ENCODE data around the gene GLI1. TPM values are rescaled to one million over a fixed set of nuclear protein-coding genes. Genes with fewer than 3 reads are reported as not detected.
"Not testable (repeated sequence)": the region's sequence is repeated elsewhere in the genome, so short reads cannot be mapped to it uniquely, and the experiment has no call there.

The GLI1 gene
- total and polyA plus RNA-seq, 8 donors = 1.9 to 38.3 (median 30.0) TPM

DNA sequence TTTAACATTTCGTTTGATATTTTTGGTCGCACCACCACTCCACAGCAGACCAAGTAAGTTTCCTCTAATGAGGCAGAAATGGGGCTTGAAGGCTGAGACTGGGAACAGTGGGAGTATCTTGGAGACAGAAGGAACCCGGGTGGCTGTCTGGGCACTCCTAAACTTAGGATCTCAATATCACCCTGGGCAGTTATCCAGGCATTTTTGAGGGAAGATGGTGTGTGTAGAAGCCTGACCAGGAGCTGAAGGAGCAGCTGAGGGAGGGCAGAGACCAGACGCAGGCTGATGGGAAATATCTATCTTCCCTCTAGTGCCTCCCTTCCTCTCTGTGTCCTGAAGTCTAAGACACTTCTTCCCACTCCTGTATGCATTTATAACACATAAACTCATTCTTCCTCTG is 39.0 kb downstream of the GLI1 start:
- Histone ChIP-seq H3K36me3 (peaks cover 0 to 89% of the 10 kb centered on the region in 2 donors), H3K4me3 (no peak overlapping the region), H3K9me3 (no peaks in the 10 kb centered on the region), H3K4me1 (peaks cover 0 to 8% of the 10 kb centered on the region in 2 donors), H3K27me3 (no peaks in the 10 kb centered on the region), H3K27ac (no peak overlapping the region)
- DNase-seq = no peak
- intact Hi-C loops (cut with DNase I) = no loop called here
- ATAC-seq = no peak
- TF ChIP-seq, protein P1, sequence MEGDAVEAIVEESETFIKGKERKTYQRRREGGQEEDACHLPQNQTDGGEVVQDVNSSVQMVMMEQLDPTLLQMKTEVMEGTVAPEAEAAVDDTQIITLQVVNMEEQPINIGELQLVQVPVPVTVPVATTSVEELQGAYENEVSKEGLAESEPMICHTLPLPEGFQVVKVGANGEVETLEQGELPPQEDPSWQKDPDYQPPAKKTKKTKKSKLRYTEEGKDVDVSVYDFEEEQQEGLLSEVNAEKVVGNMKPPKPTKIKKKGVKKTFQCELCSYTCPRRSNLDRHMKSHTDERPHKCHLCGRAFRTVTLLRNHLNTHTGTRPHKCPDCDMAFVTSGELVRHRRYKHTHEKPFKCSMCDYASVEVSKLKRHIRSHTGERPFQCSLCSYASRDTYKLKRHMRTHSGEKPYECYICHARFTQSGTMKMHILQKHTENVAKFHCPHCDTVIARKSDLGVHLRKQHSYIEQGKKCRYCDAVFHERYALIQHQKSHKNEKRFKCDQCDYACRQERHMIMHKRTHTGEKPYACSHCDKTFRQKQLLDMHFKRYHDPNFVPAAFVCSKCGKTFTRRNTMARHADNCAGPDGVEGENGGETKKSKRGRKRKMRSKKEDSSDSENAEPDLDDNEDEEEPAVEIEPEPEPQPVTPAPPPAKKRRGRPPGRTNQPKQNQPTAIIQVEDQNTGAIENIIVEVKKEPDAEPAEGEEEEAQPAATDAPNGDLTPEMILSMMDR (IDR thresholded peaks at IDR 0.05) = no peak

DNA sequence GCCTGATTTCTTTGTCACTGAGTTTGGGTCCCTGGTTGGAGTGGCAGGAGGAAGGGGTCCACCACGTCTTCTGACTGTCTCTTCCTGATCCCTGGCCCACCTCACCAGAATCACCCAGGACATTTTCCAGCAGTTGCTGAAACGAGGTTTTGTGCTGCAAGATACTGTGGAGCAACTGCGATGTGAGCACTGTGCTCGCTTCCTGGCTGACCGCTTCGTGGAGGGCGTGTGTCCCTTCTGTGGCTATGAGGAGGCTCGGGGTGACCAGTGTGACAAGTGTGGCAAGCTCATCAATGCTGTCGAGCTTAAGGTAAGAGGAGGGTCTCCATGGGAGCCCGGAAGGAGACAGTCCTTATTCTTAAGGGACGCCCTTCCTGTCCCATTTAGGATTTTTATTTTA is 40.6 kb downstream of the GLI1 start:
- no peaks in the 10 kb centered on the region for H3K27me3 ChIP-seq
- H3K9me3 ChIP-seq = no peaks in the 10 kb centered on the region
- DNase-seq (no peak), ATAC-seq (no peak)
- intact Hi-C loops (cut with DNase I) = no loop called here
- peaks cover 0 to 8% of the 10 kb centered on the region in 2 donors for H3K4me1 ChIP-seq
- H3K4me3 ChIP-seq = no peak overlapping the region
- peaks cover 0 to 94% of the 10 kb centered on the region in 2 donors for H3K36me3 ChIP-seq
- TF ChIP-seq, protein P1 (IDR thresholded peaks at IDR 0.05) = no peak
- H3K27ac ChIP-seq = no peak overlapping the region

DNA sequence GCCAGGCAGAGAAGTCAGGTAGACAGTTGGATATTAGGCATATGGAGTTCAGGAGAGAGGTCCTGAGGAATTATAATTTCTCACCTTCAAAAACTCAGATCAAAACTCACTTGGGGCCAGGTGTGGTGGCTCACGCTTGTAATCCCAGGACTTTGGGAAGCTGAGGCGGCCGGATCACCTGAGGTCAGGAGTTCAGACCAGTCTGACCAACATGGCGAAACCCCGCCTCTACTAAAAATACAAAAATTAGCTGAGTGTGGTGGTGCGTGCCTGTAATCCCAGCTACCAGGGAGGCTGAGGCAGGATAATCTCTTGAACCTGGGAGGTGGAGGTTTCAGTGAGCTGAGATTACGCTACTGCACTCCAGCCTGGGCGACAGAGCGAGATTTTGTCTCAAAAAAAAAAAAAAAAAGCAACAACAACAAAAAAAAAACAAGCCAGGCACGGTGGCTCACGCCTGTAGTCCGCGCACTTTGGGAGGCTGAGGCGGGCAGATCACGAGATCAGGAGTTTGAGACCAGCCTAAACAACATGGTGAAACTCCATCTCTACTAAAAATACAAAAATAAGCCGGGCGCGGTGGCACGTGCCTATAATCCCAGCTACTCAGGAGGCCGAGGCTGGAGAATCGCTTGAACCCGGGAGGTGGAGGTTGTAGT is 42.9 kb downstream of the GLI1 start:
- ATAC-seq; H3K27me3 ChIP-seq; H3K27ac ChIP-seq; H3K4me1 ChIP-seq; H3K9me3 ChIP-seq; DNase-seq; intact Hi-C loops (cut with DNase I); H3K4me3 ChIP-seq: not testable (repeated sequence)
- peaks cover 0 to 92% of the 10 kb centered on the region in 2 donors for H3K36me3 ChIP-seq

DNA sequence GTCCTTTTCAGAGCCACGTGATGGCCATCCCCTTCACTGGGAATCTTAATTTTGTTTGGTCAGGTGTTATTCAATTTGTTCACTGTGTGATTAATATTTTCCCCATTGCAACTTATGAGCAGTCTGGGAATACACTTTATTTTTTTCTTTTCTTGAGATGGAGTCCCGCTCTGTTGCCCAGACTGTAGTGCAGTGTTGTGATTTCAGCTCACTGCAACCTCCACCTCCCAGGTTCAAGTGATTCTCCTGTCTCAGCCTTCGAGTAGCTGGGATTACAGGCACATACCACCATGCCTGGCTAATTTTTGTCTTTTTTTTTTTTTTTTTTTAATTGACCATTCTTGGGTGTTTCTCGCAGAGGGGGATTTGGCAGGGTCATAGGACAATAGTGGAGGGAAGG is 47.0 kb downstream of the GLI1 start:
- intact Hi-C loops (cut with DNase I); H3K9me3 ChIP-seq; DNase-seq; H3K4me1 ChIP-seq; H3K27ac ChIP-seq; H3K27me3 ChIP-seq; H3K4me3 ChIP-seq: not testable (repeated sequence)
- H3K36me3 ChIP-seq = peaks cover 0 to 82% of the 10 kb centered on the region in 2 donors
- ATAC-seq = peak; percentile 29

DNA sequence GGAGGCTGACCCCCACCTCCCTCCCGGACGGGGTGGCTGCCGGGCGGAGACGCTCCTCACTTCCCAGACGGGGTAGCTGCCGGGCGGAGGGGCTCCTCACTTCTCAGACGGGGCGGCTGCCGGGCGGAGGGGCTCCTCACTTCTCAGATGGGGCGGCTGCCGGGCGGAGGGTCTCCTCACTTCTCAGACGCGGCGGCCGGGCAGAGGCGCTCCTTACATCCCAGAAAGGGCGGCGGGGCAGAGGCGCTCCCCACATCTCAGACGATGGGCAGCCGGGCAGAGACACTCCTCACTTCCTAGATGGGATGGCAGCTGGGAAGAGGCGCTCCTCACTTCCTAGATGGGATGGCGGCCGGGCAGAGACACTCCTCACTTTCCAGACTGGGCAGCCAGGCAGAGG is 48.2 kb downstream of the GLI1 start:
- H3K4me3 ChIP-seq; H3K27ac ChIP-seq; intact Hi-C loops (cut with DNase I): not testable (repeated sequence)

DNA sequence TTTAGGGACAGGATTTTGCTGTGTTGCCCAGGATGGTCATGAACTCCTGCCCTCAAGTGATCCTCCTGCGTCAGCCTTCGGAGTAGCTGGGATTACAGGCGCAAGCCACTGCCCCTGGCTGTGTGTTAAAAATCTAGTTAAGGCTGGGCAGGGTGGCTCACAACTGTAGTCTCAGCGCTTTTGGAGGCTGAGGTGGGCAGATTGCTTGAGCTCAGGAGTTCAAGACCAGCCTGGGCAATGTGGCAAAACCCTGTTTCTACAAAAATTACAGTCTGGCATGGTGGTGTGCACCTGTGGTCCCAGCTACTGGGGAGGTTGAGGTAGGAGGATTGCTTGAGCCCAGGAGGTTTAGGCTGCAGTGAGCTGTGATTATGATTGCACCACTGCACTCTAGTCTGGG is 51.6 kb downstream of the GLI1 start:
- TF ChIP-seq, protein P1 (IDR thresholded peaks at IDR 0.05) = no peak
- H3K27me3 ChIP-seq = no peaks in the 10 kb centered on the region
- no peak for ATAC-seq
- peaks cover 0 to 5% of the 10 kb centered on the region in 2 donors for H3K4me1 ChIP-seq
- no peak overlapping the region for H3K27ac ChIP-seq
- intact Hi-C loops (cut with DNase I) = no loop called here
- no peak overlapping the region for H3K4me3 ChIP-seq
- no peak for DNase-seq
- H3K9me3 ChIP-seq = no peaks in the 10 kb centered on the region
- H3K36me3 ChIP-seq = peaks cover 0 to 82% of the 10 kb centered on the region in 2 donors

More for the DNA sequence above, 48.2 kb downstream of the GLI1 start:
- not testable (repeated sequence) for H3K4me1 ChIP-seq, DNase-seq, H3K27me3 ChIP-seq, ATAC-seq, H3K9me3 ChIP-seq
- peaks cover 0 to 82% of the 10 kb centered on the region in 2 donors for H3K36me3 ChIP-seq

All from left lung (tissue), 10 donors.